Tibial nerve (tissue), 4 donors: ENCODE results near the gene TBX6. TPM values are rescaled to one million over a fixed set of nuclear protein-coding genes. Genes with fewer than 3 reads are reported as not detected.
A peak's percentile ranks its signal among the peaks of the same experiment; 100 is the strongest.

Experiments used
- DNase-seq, 2 donors: peaks; one replicate each; pipeline ENCODE4 v3.0.0-alpha.2; 2019; ENCODE audit warnings: low spot score in 2 of 2
- H3K27ac ChIP-seq, 4 donors: fragments of 200-600 bp; sonication (generic) in 3 of 4; one replicate each; pipeline ENCODE4 v1.5.1; 2017 to 2019; ENCODE audit warnings: mild to moderate bottlenecking in 1 of 4
- H3K27me3 ChIP-seq, 2 donors: fragments of 200-600 bp; sonication (generic) in 1 of 2; one replicate each; pipeline versions ENCODE4 v1.5.1 to v1.6.0; 2017 to 2019
- H3K36me3 ChIP-seq, 3 donors: fragments of 200-600 bp; sonication (generic); one replicate each; pipeline ENCODE4 v1.5.1; 2018 to 2019
- H3K4me1 ChIP-seq, 4 donors: fragments of 200-600 bp; sonication (generic) in 3 of 4; one replicate each; pipeline ENCODE4 v1.5.1; 2017 to 2019
- H3K4me3 ChIP-seq, 4 donors: fragments of 200-600 bp; sonication (generic) in 3 of 4; one replicate each; pipeline ENCODE4 v1.5.1; 2017 to 2019; ENCODE audit warnings: mild to moderate bottlenecking in 1 of 4, moderate library complexity in 1 of 4
- H3K9me3 ChIP-seq, 4 donors: fragments of 200-600 bp; sonication (generic) in 3 of 4; one replicate each; pipeline ENCODE4 v1.5.1; 2017 to 2019
- CTCF ChIP-seq, 5 experiments: fragments of 200-600 bp in 3 of 5; fragments of 450-650 bp in 2 of 5; sonication (generic) in 3 of 5; IDR thresholded peaks; one replicate each; pipeline ENCODE4 v1.5.1; 2016 to 2019; ENCODE audit warnings: antibody characterized with exemption in 5 of 5, mild to moderate bottlenecking in 3 of 5, moderate library complexity in 2 of 5
- EP300 ChIP-seq, 2 donors: sonication (generic); formaldehyde crosslinking; IDR thresholded peaks; one replicate each; pipeline ENCODE4 v1.6.1; 2017; ENCODE audit warnings: antibody characterized with exemption in 2 of 2, mild to moderate bottlenecking in 1 of 2
- POLR2A ChIP-seq, 2 donors: fragments of 450-650 bp; IDR thresholded peaks; one replicate each; pipeline ENCODE4 v1.6.1; 2017; ENCODE audit warnings: antibody characterized with exemption in 2 of 2, mild to moderate bottlenecking in 2 of 2, moderate library complexity in 2 of 2
- whole genome bisulfite sequencing, 2 donors: methylation state at CpG; one replicate each; pipeline ENCODE4 v1.1.5; 2018; 5-methylcytosine and 5-hydroxymethylcytosine counted together
- total RNA-seq, 4 donors: library from RNA; depleted of rRNA; stranded (reverse); fragments of >200 nt; gene quantifications; one replicate each; pipeline ENCODE4 v1.1.0, GENCODE V29; 2016

The TBX6 gene
- total RNA-seq, 4 donors from 2014 or later, result 0.66 to 1.5 (median 0.84) TPM; not detected in 1

GRCh38 chr16:30096862-30097563 lies 5.3 kb upstream of the TBX6 start:
- Histone ChIP-seq H3K27ac (peak overlapping the region; percentile 90 to 97 (median 96)), H3K4me1 (peaks cover 0 to 34% (median 21%) of the 10 kb centered on the region in 4 donors), H3K4me3 (peak overlapping the region in 2 of 4 donors; percentile 55 to 93), H3K36me3 (peaks cover 5 to 23% (median 5%) of the 10 kb centered on the region in 3 donors), H3K9me3 (peaks cover 0 to 23% (median 0%) of the 10 kb centered on the region in 4 donors), H3K27me3 (no peaks in the 10 kb centered on the region)
- no peak for TF ChIP-seq POLR2A (IDR thresholded peaks at IDR 0.05)
- no peak for TF ChIP-seq CTCF (IDR thresholded peaks at IDR 0.05)
- no peak for TF ChIP-seq EP300 (IDR thresholded peaks at IDR 0.05)
- WGBS, 2 donors, result 94 to 96% methylated on average over 18 of the region's 18 CpGs
- DNase-seq, result no peak

DNA sequence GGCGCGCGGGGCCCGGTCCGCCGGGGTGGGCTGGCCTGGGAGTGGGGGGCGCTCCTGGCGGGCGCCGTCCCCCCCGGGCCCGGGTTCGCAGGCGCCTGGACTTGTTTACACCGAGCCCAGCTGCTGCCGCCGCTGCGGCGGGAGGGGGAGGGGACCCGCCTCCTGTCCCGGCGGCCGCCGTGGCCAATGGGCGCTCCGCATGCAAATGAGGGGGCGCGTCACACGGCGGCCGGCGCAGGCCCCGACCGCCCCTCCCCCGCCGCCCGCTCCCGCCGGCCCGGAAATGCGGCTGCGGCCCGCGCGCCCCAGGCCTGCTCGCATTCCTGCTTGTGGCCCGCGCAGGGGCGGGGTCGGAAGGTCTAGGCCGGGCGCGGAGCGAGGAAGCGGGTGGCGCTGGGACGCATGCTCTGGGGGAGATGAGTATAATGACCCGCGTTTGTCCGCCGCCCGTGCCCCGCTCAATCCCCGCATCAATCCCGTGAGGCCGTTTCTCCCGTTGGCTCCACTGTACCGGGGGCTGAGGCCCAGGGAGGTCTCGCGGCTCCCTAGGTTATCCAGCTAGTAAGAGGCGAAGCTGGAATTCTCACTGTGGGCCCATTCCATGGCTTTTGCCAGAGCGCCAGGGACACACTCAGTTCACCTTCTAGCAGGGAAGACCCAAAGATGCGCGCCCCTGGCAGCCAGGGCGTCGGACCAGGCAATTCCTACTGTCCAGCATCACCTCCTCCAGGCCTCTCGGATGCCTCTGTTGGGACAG lies 4.6 kb upstream of the TBX6 start, which contains the start of gene YPEL3:
YPEL3 (minus strand) TSS at position 109 of the 757 bp plus-strand sequence. CDS start 731 bp downstream, outside the sequence.
- peaks cover 5 to 23% (median 5%) of the 10 kb centered on the region in 3 donors for H3K36me3 ChIP-seq
- H3K27ac ChIP-seq, result peak within 1 kb of the TSS; percentile 90 to 97 (median 96)
- peaks cover 0 to 41% (median 26%) of the 10 kb centered on the region in 4 donors for H3K4me1 ChIP-seq
- peaks cover 0 to 23% (median 0%) of the 10 kb centered on the region in 4 donors for H3K9me3 ChIP-seq
- no peaks in the 10 kb centered on the region for H3K27me3 ChIP-seq
- WGBS, 2 donors, result 23 to 35% methylated on average over 18 to 26 of the region's 77 CpGs
- DNase-seq, result peak; percentile 79 to 89
- peak within 1 kb of the TSS; percentile 67 to 93 (median 82) for H3K4me3 ChIP-seq
- TF ChIP-seq EP300 (IDR thresholded peaks at IDR 0.05) (peak in 1 of 2 donors; percentile 78), POLR2A (IDR thresholded peaks at IDR 0.05) (peak; percentile 60 to 92), CTCF (IDR thresholded peaks at IDR 0.05) (peak in 2 of 5 experiments; percentile 10 to 24)

DNA sequence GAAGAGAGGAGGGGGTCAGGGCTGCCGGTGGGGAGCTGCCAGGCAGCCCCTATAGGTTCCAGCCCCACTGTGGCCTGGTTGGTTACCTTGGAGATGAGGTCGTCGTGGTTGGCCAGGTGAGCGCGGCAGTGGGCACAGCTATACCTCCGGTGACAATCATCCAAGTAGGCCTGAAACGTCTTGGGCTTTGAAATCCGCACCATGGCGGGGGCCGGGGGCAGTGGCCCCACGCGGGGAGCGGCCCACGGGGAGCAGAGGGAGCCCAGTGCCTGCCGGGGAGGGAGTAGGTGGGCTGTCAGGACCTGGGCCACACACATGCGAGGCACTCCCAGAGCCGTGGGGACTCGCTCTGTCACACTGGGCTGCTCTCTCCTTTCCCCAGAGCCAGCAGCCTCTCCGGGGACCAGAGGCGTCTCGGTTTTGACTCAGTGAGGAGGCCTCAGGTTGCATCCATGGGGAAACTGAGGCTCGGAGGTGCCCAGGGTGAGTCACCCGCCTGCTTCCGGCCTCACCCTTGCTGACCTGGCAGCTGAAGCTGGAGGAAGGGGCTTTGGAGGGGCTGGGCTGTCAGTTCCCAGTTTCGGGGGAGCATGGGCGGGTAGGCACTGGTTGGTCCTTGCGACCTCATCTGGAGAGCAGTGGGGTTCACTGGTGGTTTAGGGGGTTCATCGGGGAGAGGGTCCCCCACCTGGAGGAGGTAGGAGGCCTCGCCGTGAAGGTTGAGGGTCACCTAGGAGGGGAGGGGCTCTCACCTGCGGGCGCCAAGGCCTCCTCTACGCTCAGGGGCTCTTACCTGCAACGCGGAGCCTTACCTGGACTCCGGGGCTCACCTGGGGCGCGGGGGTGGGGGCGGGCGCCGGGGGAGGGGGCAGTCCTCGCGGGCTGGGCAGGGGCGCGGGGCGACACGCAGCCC lies 3.7 kb upstream of the TBX6 start:
- TF ChIP-seq POLR2A (IDR thresholded peaks at IDR 0.05) (no peak), CTCF (IDR thresholded peaks at IDR 0.05) (no peak), EP300 (IDR thresholded peaks at IDR 0.05) (no peak)
- peak overlapping the region; percentile 67 to 93 (median 82) for H3K4me3 ChIP-seq
- peaks cover 0 to 50% (median 32%) of the 10 kb centered on the region in 4 donors for H3K4me1 ChIP-seq
- no peak for DNase-seq
- H3K9me3 ChIP-seq, result peaks cover 0 to 23% (median 0%) of the 10 kb centered on the region in 4 donors
- 11 to 42% methylated on average over 10 to 44 of the region's 47 CpGs for WGBS, 2 donors
- H3K27ac ChIP-seq, result peak overlapping the region; percentile 90 to 97 (median 96)
- H3K27me3 ChIP-seq, result no peaks in the 10 kb centered on the region
- H3K36me3 ChIP-seq, result peaks cover 5 to 23% (median 5%) of the 10 kb centered on the region in 3 donors

DNA sequence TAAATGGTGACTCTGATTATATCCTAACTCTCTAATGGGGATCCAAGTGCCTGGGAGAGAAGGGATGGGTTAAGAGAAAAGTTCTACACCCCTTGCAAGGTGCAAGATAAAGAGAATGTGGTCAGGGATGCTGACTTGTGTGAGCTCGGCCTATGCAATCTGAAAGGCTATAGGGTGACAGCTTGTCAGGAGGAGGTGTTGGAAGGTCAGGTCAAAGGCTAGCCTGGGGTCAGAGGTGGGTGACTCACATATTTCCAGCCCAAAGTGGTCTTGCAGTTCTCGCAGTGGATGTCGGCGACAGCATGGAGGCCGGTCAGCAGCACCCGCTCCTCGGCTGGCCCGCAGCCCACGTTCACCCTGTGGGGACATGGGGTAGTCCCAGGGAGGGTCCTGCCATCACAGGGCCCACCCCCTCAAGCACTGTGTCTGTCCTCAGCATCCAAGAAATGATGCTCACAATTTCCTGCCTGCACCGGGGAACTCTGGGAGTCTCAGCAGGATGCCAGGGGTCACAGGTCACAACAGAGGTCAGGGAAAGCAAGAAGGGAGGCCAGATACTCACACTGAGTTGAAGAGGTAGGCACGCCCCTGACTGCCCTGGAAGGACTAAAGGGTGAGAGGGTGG lies 2.9 kb upstream of the TBX6 start:
- H3K9me3 ChIP-seq, result peaks cover 0 to 23% (median 0%) of the 10 kb centered on the region in 4 donors
- no peak for TF ChIP-seq CTCF (IDR thresholded peaks at IDR 0.05)
- no peak for TF ChIP-seq POLR2A (IDR thresholded peaks at IDR 0.05)
- no peak for TF ChIP-seq EP300 (IDR thresholded peaks at IDR 0.05)
- H3K4me1 ChIP-seq, result peaks cover 0 to 56% (median 32%) of the 10 kb centered on the region in 4 donors
- no peaks in the 10 kb centered on the region for H3K27me3 ChIP-seq
- 45 to 51% methylated on average over 11 of the region's 11 CpGs for WGBS, 2 donors
- peak overlapping the region; percentile 67 to 93 (median 82) for H3K4me3 ChIP-seq
- H3K36me3 ChIP-seq, result peaks cover 5 to 23% (median 5%) of the 10 kb centered on the region in 3 donors
- no peak for DNase-seq
- peak overlapping the region; percentile 90 to 97 (median 96) for H3K27ac ChIP-seq
